ENCODE data around the gene RPS15. TPM values are rescaled to one million over a fixed set of nuclear protein-coding genes. Genes with fewer than 3 reads are reported as not detected.
A peak's percentile ranks its signal among the peaks of the same experiment; 100 is the strongest.

The RPS15 gene
- total RNA-seq, 4 donors from 2014 or later = 1,297 to 2,978 (median 2,171) TPM

GRCh38 chr19:1471010-1471514 lies 32.9 kb downstream of the RPS15 start:
- peak overlapping the region; percentile 46 to 59 (median 49) for H3K4me3 ChIP-seq
- WGBS = 36% methylated on average over 12 of the region's 28 CpGs
- no peak overlapping the region for H3K27ac ChIP-seq (replicated peaks in 1 of 4)
- DNase-seq (ENCODE audit: extremely low spot score) = no peak
- no peaks in the 10 kb centered on the region for H3K9me3 ChIP-seq
- TF ChIP-seq POLR2AphosphoS5 (IDR thresholded peaks at IDR 0.05) = no peak
- TF ChIP-seq EP300 (IDR thresholded peaks at IDR 0.05) = no peak
- no peak for TF ChIP-seq CTCF (IDR thresholded peaks at IDR 0.05)
- TF ChIP-seq POLR2A (IDR thresholded peaks at IDR 0.05; ENCODE audit: low read depth) = no peak
- intact Hi-C loops (cut with DNase I) = no loop called here
- peaks cover 32 to 97% (median 66%) of the 10 kb centered on the region in 4 donors for H3K27me3 ChIP-seq
- H3K36me3 ChIP-seq = peaks cover 0 to 25% (median 14%) of the 10 kb centered on the region in 4 donors
- peaks cover 57 to 88% (median 79%) of the 10 kb centered on the region in 4 donors for H3K4me1 ChIP-seq

GRCh38 chr19:1471515-1472160 lies 33.4 kb downstream of the RPS15 start:
- DNase-seq (ENCODE audit: extremely low spot score) = no peak
- intact Hi-C loops (cut with DNase I) = no loop called here
- WGBS = 40% methylated on average over 15 of the region's 24 CpGs
- peaks cover 51 to 88% (median 76%) of the 10 kb centered on the region in 4 donors for H3K4me1 ChIP-seq
- TF ChIP-seq EP300 (IDR thresholded peaks at IDR 0.05) (no peak), POLR2AphosphoS5 (IDR thresholded peaks at IDR 0.05) (no peak), CTCF (IDR thresholded peaks at IDR 0.05) (no peak), POLR2A (IDR thresholded peaks at IDR 0.05; ENCODE audit: low read depth) (no peak)
- H3K9me3 ChIP-seq = no peaks in the 10 kb centered on the region
- no peak overlapping the region for H3K27ac ChIP-seq (replicated peaks in 1 of 4)
- H3K27me3 ChIP-seq = peaks cover 32 to 91% (median 60%) of the 10 kb centered on the region in 4 donors
- peaks cover 0 to 29% (median 16%) of the 10 kb centered on the region in 4 donors for H3K36me3 ChIP-seq
- H3K4me3 ChIP-seq = peak overlapping the region in 3 of 4 donors; percentile 49 to 59 (median 49)

DNA sequence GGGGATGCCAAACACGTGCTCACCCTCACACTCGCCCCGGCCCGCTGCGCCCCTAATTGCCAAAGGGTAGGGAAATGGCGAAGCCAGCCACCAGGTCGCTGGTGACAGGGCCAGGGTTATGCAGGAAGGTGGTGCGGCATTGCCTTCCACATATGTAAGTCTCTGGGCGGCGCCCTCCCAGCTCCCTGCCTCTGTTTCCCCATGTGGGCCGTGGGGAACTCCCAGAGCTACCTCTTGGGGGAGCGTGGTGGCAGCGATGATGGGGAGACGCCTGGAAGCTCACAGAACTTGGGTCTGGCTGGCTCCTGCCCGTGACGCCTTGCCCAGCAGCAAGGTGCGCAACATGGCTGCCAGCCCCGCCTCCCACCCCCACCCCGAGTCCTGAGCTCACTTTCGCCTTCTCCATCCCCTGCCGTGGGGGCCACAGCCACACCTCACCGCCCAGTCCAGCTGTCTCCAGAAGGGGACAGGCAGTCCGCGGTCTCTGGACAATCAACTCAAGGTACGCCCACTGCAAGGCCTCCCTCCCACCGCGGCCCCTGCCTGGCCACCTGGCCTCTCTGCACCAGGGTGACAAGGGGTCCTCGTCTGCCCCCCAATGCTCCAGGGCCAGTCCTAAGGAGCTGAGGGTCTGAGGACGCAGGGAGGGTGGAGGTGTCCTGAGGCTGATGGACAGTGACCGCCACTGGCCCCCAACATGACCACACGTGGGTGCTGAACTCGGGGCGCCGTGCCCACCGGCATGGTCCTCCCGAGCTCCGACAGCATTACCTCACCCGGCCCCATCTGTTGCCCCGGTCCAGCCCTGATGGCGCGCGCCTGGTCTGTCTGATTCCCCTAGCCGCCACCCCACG lies 34.3 kb downstream of the RPS15 start:
- no peak for DNase-seq (ENCODE audit: extremely low spot score)
- Histone ChIP-seq H3K9me3 (no peaks in the 10 kb centered on the region), H3K27ac (replicated peaks in 1 of 4) (no peak overlapping the region), H3K27me3 (peaks cover 32 to 83% (median 54%) of the 10 kb centered on the region in 4 donors), H3K4me1 (peaks cover 43 to 85% (median 73%) of the 10 kb centered on the region in 4 donors), H3K36me3 (peaks cover 0 to 37% (median 16%) of the 10 kb centered on the region in 4 donors), H3K4me3 (no peak overlapping the region)
- no peak for TF ChIP-seq EP300 (IDR thresholded peaks at IDR 0.05)
- intact Hi-C loops (cut with DNase I) = no loop called here
- WGBS = 63% methylated on average over 12 of the region's 44 CpGs

- Histone ChIP-seq H3K27me3 (peaks cover 32 to 74% (median 46%) of the 10 kb centered on the region in 4 donors), H3K27ac (replicated peaks in 1 of 4) (no peak overlapping the region), H3K4me3 (no peak overlapping the region), H3K36me3 (peaks cover 0 to 37% (median 16%) of the 10 kb centered on the region in 4 donors), H3K4me1 (peaks cover 41 to 85% (median 73%) of the 10 kb centered on the region in 4 donors), H3K9me3 (no peaks in the 10 kb centered on the region)
- 78% methylated on average over 20 of the region's 20 CpGs for WGBS
- intact Hi-C loops (cut with DNase I) = no loop called here
- TF ChIP-seq POLR2A (IDR thresholded peaks at IDR 0.05; ENCODE audit: low read depth) (no peak), POLR2AphosphoS5 (IDR thresholded peaks at IDR 0.05) (no peak), CTCF (IDR thresholded peaks at IDR 0.05) (no peak), EP300 (IDR thresholded peaks at IDR 0.05) (no peak)
- no peak for DNase-seq (ENCODE audit: extremely low spot score)
Measured at GRCh38 chr19:1473085-1473851, 35.1 kb downstream of the RPS15 start.

Measured in esophagus muscularis mucosa (tissue), 4 donors.